Common myeloid progenitor, CD34-positive (primary cell): ENCODE results near the gene TUBA1A.

Experiments
- CTCF ChIA-PET: fragments of 350-600 bp; sonication (Branson Sonifier 250); formaldehyde crosslinking; loops from one replicate; lab custom pipeline; 2021; ENCODE audit warnings: antibody characterized with exemption; lab: Charles Lee
- POLR2A ChIA-PET: fragments of 350-600 bp; sonication (Branson Sonifier 250); formaldehyde crosslinking; loops from one replicate; lab custom pipeline; 2021; ENCODE audit warnings: antibody characterized with exemption; lab: Charles Lee
- DNase-seq, 3 donors: peaks; one replicate each; pipeline versions ENCODE4 v3.0.0 to v3.0.0-alpha.2; 2013
- H3K27ac ChIP-seq, 2 experiments: 1 replicate in 1 of 2; 2 replicates in 1 of 2; pipeline ENCODE4 v1.7.0; 2013; ENCODE audit warnings: inconsistent platforms in 2 of 2, low read length in 2 of 2, mild to moderate bottlenecking in 2 of 2, low read depth in 1 of 2, moderate library complexity in 1 of 2; ENCODE audit not compliant: severe bottlenecking in 2 of 2, insufficient read depth in 1 of 2, poor library complexity in 1 of 2
- H3K27me3 ChIP-seq, 5 experiments: replicated peaks in 2 of 5; 1 replicate in 3 of 5; 2 replicates in 2 of 5; pipeline versions ENCODE4 v1.6.1 to v1.7.0; 2013; ENCODE audit warnings: low read length in 4 of 5, mild to moderate bottlenecking in 2 of 5, moderate library complexity in 2 of 5, inconsistent platforms in 1 of 5; ENCODE audit not compliant: insufficient read depth in 5 of 5, control insufficient read depth in 4 of 5
- H3K36me3 ChIP-seq, 4 experiments: 1 replicate in 2 of 4; 2 replicates in 2 of 4; pipeline versions ENCODE4 v1.6.1 to v1.7.0; 2013; ENCODE audit warnings: low read length in 3 of 4, control low read depth in 1 of 4, mild to moderate bottlenecking in 1 of 4; ENCODE audit not compliant: control insufficient read depth in 4 of 4, insufficient read depth in 4 of 4
- H3K4me1 ChIP-seq, 4 experiments: 1 replicate in 3 of 4; 2 replicates in 1 of 4; pipeline versions ENCODE4 v1.6.1 to v1.7.1; 2013; ENCODE audit warnings: low read length in 3 of 4, mild to moderate bottlenecking in 3 of 4, control low read depth in 1 of 4, inconsistent platforms in 1 of 4, moderate library complexity in 1 of 4; ENCODE audit not compliant: control insufficient read depth in 4 of 4, insufficient read depth in 4 of 4; ENCODE audit errors: control extremely low read depth in 1 of 4
- H3K4me3 ChIP-seq, 7 experiments: 1 replicate in 4 of 7; 2 replicates in 3 of 7; pipeline versions ENCODE4 v1.5.1 to v1.7.0; 2013; ENCODE audit warnings: mild to moderate bottlenecking in 7 of 7, low read length in 6 of 7, moderate library complexity in 6 of 7, inconsistent platforms in 2 of 7, low read depth in 2 of 7, control low read depth in 1 of 7; ENCODE audit not compliant: insufficient read depth in 4 of 7, control insufficient read depth in 1 of 7; ENCODE audit errors: extremely low read depth in 1 of 7
- H3K9me3 ChIP-seq, 5 experiments: 1 replicate in 4 of 5; 2 replicates in 1 of 5; pipeline versions ENCODE4 v1.6.1 to v1.7.1; 2013; ENCODE audit warnings: low read length in 4 of 5, mild to moderate bottlenecking in 2 of 5, inconsistent platforms in 1 of 5, low read depth in 1 of 5, moderate library complexity in 1 of 5; ENCODE audit not compliant: control insufficient read depth in 4 of 5, insufficient read depth in 2 of 5; ENCODE audit errors: control extremely low read depth in 1 of 5
- WGBS: methylation state at CpG from one replicate; pipeline ENCODE4 v1.1.5; 2013; ENCODE audit not compliant: insufficient coverage; 5-methylcytosine and 5-hydroxymethylcytosine counted together

TUBA1A gene

DNA sequence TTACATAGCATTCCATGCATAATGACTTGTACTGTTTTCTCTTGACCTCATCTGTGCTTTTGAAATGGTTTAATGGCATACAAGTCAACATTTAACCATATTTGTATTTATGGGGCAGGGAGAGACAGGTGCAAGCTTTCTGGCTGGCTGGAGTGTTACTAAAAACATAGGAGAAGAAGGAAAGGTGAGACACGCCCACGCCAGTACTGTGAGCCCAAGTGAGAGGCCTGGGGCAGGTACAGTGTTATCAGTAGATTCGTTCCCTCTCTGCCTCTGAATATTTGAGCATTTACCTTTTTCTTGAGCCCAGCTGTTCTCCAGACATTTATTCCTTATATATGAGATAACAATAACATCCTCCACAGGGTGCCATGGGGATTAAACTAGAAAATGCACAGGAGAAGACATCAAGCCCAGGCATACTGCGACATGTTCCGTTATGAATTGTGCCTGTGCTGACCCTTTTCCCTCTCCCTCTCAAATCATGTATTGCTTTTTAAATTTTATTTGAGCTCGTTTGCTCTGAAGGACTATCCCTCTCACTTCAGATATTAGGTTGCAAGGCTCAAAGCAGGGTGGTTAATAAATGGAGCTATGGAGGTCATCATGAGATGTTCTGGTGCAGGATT is 41.4 kb upstream of the TUBA1A start:
- H3K9me3 ChIP-seq: no peaks in the 10 kb centered on the region
- CTCF ChIA-PET: interaction anchor here (0.9 to 3.9 kb wide), 5 partner anchors 9 to 257 kb away, joined by 3 to 11 read pairs (median 3); no protein-coding TSS in a partner anchor
- WGBS: 96% methylated on average over 5 of the region's 6 CpGs

DNA sequence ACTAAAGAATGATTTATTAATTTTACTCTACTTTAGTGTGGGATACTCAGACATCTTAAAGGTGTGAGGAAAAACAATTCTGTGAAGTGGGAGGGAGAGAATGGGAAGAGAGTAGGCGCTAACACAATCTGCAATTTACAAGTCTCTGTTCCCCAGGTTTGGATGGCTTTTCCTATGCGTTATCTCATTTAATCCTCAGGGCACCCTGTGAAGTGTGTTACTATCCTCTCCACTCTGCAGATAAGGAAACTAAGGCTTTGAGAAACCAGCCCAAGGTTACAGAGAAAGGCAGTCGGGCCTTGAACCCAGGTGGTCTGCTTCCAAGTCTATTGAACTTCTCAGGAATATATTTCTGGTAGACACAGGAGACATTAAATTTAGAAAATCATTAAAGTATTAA is 39.8 kb upstream of the TUBA1A start:
- CTCF ChIA-PET: no interaction called here
- Histone ChIP-seq H3K4me1 (peaks cover 9 to 49% (median 11%) of the 10 kb centered on the region in 4 experiments), H3K36me3 (no peaks in the 10 kb centered on the region)

More for the DNA sequence above, 41.4 kb upstream of the TUBA1A start:
- H3K36me3 ChIP-seq: no peaks in the 10 kb centered on the region
- POLR2A ChIA-PET: interaction anchor here (1.2 to 1.3 kb wide), 2 partner anchors 42 to 99 kb away, joined by 3 to 7 read pairs; partner anchors contain the start of genes TUBA1A and TUBA1B
- H3K4me3 ChIP-seq: no peak overlapping the region
- H3K27me3 ChIP-seq: no peaks in the 10 kb centered on the region
- peaks cover 15 to 58% (median 21%) of the 10 kb centered on the region in 4 experiments for H3K4me1 ChIP-seq
- DNase-seq: no peak
- H3K27ac ChIP-seq: no peak overlapping the region

DNA sequence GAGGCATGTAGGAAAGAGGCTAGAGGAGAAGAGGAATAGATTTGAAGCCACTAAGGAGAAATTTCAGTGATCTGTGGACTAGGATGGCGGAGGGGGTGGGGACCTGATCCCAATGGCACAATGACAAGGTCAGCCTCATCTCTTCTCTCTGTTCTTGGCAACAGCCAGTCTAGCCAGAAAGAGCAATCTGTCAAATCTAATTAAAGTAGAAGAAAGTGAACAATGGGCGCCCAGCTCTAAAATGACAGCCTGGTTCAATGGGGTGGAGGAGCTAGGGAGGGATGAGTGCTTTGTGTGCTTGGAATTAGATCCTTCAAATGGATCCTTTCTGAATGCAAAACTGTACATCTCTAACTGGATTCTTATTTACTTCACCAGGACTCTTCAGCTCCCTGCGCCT is 38.8 kb upstream of the TUBA1A start:
- Histone ChIP-seq H3K27me3 (no peaks in the 10 kb centered on the region), H3K36me3 (no peaks in the 10 kb centered on the region), H3K27ac (no peak overlapping the region), H3K4me3 (no peak overlapping the region), H3K4me1 (peaks cover 1 to 49% (median 3%) of the 10 kb centered on the region in 4 experiments), H3K9me3 (no peaks in the 10 kb centered on the region)
- POLR2A ChIA-PET: no interaction called here
- CTCF ChIA-PET: no interaction called here
- WGBS: 100% methylated on average over 1 of the region's 3 CpGs
- no peak for DNase-seq

More for the DNA sequence above, 39.8 kb upstream of the TUBA1A start:
- 90% methylated on average over 2 of the region's 3 CpGs for WGBS
- Histone ChIP-seq H3K9me3 (no peaks in the 10 kb centered on the region), H3K27ac (no peak overlapping the region), H3K4me3 (no peak overlapping the region), H3K27me3 (no peaks in the 10 kb centered on the region)
- no peak for DNase-seq
- POLR2A ChIA-PET: no interaction called here

DNA sequence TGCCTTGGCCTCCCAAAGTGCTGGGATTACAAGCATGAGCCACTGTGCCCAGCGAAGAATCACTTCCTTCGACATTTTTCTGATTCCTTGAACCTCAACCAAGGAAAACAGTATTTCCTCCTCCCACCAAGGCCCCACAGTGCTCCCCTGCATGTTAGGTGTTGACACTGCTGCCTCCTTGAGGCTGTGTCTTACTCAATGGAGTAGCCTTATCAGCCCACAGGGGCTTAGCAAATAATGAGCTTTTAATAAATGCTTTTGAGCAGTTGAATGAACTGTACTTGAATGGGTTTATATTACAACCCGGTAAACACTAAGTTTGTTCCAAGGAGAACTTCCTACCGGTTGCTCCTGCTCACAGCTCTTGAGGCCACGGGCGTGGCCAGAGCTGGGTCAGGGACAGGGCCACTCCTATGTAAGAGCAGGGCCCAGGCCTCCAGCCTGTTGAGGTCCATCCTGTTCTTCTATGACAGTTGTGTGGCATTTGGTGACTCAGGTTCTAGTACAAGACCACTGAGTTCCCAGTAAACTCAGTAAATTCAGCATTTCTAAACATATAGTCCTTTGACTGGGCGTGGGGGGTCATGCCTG is 36.8 kb upstream of the TUBA1A start:
- WGBS: 85% methylated on average over 6 of the region's 7 CpGs
- no peak overlapping the region for H3K27ac ChIP-seq
- DNase-seq: peak in 1 of 3 donors; percentile 20
- H3K27me3 ChIP-seq: no peaks in the 10 kb centered on the region
- no peaks in the 10 kb centered on the region for H3K36me3 ChIP-seq
- CTCF ChIA-PET: interaction anchor here (0.6 to 1.4 kb wide), 7 partner anchors 9 to 127 kb away, joined by 3 to 4 read pairs (median 3); no protein-coding TSS in a partner anchor
- POLR2A ChIA-PET: no interaction called here
- H3K4me3 ChIP-seq: no peak overlapping the region
- no peaks in the 10 kb centered on the region for H3K9me3 ChIP-seq
- H3K4me1 ChIP-seq: peaks cover 3 to 42% (median 7%) of the 10 kb centered on the region in 4 experiments

DNA sequence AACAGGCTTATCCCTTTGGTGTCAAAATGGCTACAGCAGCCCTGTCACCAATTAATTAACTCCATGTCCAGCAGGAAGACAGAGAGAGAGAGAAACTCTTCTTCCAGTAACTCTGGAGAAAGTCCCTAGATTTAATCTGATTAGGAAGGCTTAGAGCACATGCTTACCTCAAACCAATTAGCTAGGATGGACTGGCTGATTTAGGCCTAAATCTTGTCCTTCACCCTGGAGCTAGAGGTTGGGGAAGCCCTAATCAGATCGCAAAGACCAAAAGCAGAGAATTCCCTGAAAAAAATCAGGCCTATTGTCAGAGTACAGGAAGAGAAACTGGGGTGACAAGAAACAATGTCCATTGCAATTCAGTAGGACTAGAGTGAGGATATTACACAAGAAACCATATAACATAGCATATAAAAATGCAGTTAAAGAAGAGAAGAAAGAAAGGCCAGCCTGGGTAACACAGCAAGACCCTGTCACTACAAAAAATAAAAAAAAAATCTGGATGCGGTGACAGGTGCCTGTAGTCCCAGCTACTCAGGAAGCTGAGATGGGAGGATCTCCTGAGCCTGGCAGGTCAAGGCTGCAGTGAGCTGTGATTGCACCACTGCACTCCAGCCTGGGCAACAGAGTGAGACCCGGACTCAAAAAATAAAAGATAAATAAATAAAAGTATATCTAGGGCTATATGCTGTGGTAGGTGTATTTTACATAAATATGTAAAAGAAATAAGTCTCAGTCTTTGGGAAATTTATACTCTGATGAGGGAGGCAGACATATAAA is 34.9 kb upstream of the TUBA1A start:
- peaks cover 0 to 38% (median 7%) of the 10 kb centered on the region in 4 experiments for H3K4me1 ChIP-seq
- no peak overlapping the region for H3K4me3 ChIP-seq
- CTCF ChIA-PET: interaction anchor here (1.0 to 2.5 kb wide), 9 partner anchors 9 to 135 kb away, joined by 3 to 18 read pairs (median 6); no protein-coding TSS in a partner anchor
- POLR2A ChIA-PET: interaction anchor here (0.6 to 1.9 kb wide), 4 partner anchors 35 to 262 kb away, joined by 3 to 7 read pairs (median 4); partner anchors contain the start of gene TUBA1A
- H3K27me3 ChIP-seq: no peaks in the 10 kb centered on the region
- WGBS: 100% methylated on average over 1 of the region's 3 CpGs
- no peak overlapping the region for H3K27ac ChIP-seq
- no peak for DNase-seq
- H3K36me3 ChIP-seq: no peaks in the 10 kb centered on the region
- H3K9me3 ChIP-seq: no peaks in the 10 kb centered on the region

DNA sequence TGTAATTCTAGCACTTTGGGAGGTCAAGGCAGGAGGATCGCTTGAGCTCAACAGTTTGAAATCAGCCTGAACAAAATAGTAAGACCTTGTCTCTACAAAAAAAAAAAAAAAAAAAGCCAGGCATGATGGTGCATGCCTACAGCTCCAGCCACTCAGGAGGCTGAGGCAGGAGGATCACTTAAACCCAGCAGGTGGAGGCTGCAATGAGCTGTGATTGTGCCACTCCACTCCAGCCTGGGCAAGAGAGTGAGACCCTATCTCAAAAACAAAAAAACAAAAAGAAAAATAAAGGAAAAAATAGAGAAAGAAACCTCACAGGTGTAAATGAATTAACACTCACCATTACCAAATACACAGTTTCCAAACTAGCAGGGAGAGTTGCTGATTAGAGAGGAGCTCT is 34.2 kb upstream of the TUBA1A start:
- no peaks in the 10 kb centered on the region for H3K27me3 ChIP-seq
- H3K27ac ChIP-seq: no peak overlapping the region
- ChIA-PET POLR2A (interaction anchor here (0.6 to 1.9 kb wide), 3 partner anchors 35 to 167 kb away, joined by 3 to 12 read pairs (median 7); partner anchors contain the start of gene TUBA1A), CTCF (interaction anchor here (0.6 to 2.5 kb wide), 14 partner anchors 10 to 250 kb away, joined by 3 to 18 read pairs (median 5); partner anchors contain the start of gene RHEBL1)
- H3K4me1 ChIP-seq: peaks cover 0 to 38% (median 7%) of the 10 kb centered on the region in 4 experiments
- H3K9me3 ChIP-seq: no peaks in the 10 kb centered on the region
- H3K36me3 ChIP-seq: no peaks in the 10 kb centered on the region
- 100% methylated on average over 1 of the region's 1 CpG for WGBS
- DNase-seq: no peak
- H3K4me3 ChIP-seq: no peak overlapping the region
